Pancreas (tissue), 10 donors: ENCODE data around the gene SLC6A3. TPM values are rescaled to one million over a fixed set of nuclear protein-coding genes. Genes with fewer than 3 reads are reported as not detected.

Source experiments
- ATAC-seq, 4 donors: fragments of 200-7000 bp; cut with Tn5 transposase; one replicate each; pipeline versions ENCODE4 v1.8.0 to v1.9.1; 2020; ENCODE audit warnings: mild to moderate bottlenecking in 4 of 4, moderate library complexity in 4 of 4
- DNase-seq, 6 donors: peaks; one replicate each; pipeline ENCODE4 v3.0.0-alpha.2; 2020
- FAIRE-seq: peaks from 2 replicates; lab custom pipeline; 2012; peaks lifted over from hg19 to GRCh38; lab: Jason Lieb, UNC
- H3K27ac ChIP-seq, 4 donors: fragments of 200-600 bp; sonication (generic); 1 replicate in 3 of 4; 2 replicates in 1 of 4; pipeline versions ENCODE4 v1.5.0 to v1.8.0; 2020
- H3K27me3 ChIP-seq, 4 donors: fragments of 200-600 bp; one replicate each; pipeline ENCODE4 v1.8.0; 2021
- H3K36me3 ChIP-seq, 3 donors: fragments of 200-600 bp; sonication (generic) in 1 of 3; one replicate each; pipeline versions ENCODE4 v1.5.0 to v1.8.0; 2020 to 2021
- H3K4me1 ChIP-seq, 3 donors: fragments of 200-600 bp; one replicate each; pipeline ENCODE4 v1.8.0; 2021
- H3K4me3 ChIP-seq, 4 donors: fragments of 200-600 bp; sonication (generic) in 2 of 4; one replicate each; pipeline versions ENCODE4 v1.5.0 to v1.8.0; 2020 to 2021
- H3K9me3 ChIP-seq, 4 donors: fragments of 200-600 bp; one replicate each; pipeline ENCODE4 v1.8.0; 2021
- CTCF ChIP-seq, 4 donors: fragments of 200-600 bp; sonication (generic) in 3 of 4; IDR thresholded peaks; one replicate each; pipeline versions ENCODE4 v1.5.0 to v1.8.0; 2021; ENCODE audit warnings: antibody characterized with exemption in 4 of 4
- WGBS, 2 donors: extraction: QIAGEN DNeasy Blood & Tissue Kit; methylation state at CpG; one replicate each; pipeline ENCODE4 v1.1.7; 2013; 5-methylcytosine and 5-hydroxymethylcytosine counted together
- intact Hi-C, 3 donors: fragments of 100-400 bp; cut with DNase I; formaldehyde crosslinking; loops; one replicate each; pipeline versions ENCODE4 v1.11.1 to v1.14.2; 2022
- polyA plus RNA-seq, 2 donors: library from polyadenylated mRNA; stranded (reverse); fragments of 200-250 nt; gene quantifications; one replicate each; pipeline ENCODE4 v1.2.3, GENCODE V29; 2013
- total RNA-seq, 6 donors: library from RNA; stranded (reverse); fragmentation: NEBNext Ultra II Directional in 4 of 6; extraction: Animal tissue kit (Norgen Biotek cat#: 25700) in 4 of 6; gene quantifications; one replicate each; pipeline versions ENCODE4 v1.2.1 to v1.2.4, GENCODE V29; 2021 to 2023
- donor health status: healthy with polysubstance abuse.
- donor health status: DM: no; HTN: no; CAD: no; lungs with moderate emphysema.
- donor health status: DM: no; HTN: no; CAD: no.
- donor health status: control.
- donor health status: control.
- donor health status: Bipolar disorder and iron deficiency.
- donor health status: DM: yes; HTN: yes; CAD: no.
- donor health status: DM: no; HTN: no; CAD: no.
- donor health status: DM: no; HTN: no; CAD: no.
- donor health status: DM: yes; HTN: yes; CAD: no.

The SLC6A3 gene
- total and polyA plus RNA-seq, 8 donors = not detected

DNA sequence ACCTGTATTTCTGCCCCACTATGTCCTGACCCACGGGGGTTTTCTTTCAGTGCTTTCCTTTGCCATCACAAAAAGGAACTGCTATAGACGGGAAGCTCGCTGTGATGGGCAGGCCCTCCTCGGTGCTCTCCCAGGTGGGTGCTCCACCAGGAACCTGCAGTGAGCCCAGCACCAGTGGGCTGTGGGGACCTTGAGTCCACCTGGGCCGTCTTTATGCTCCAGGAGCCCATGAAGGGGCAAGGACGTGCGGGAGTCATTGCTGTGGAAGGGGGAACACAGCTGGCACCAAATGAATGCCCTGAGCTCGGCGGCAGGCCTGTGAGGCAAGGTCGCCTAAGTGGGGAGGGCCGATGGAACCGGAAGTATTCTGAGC is 36.7 kb upstream of the SLC6A3 start:
- DNase-seq (peak in 1 of 6 donors; percentile 49), FAIRE-seq (no peak), ATAC-seq (no peak)
- intact Hi-C loops = no loop called here
- Histone ChIP-seq H3K4me1 (no peaks in the 10 kb centered on the region), H3K9me3 (no peaks in the 10 kb centered on the region), H3K4me3 (no peak overlapping the region), H3K27ac (no peak overlapping the region), H3K27me3 (no peaks in the 10 kb centered on the region), H3K36me3 (peaks cover 0 to under 1% (median 0%) of the 10 kb centered on the region in 3 donors)
- TF ChIP-seq CTCF (IDR thresholded peaks at IDR 0.05) = no peak
- 84 to 90% methylated on average over 12 of the region's 12 CpGs for WGBS, 2 donors

DNA sequence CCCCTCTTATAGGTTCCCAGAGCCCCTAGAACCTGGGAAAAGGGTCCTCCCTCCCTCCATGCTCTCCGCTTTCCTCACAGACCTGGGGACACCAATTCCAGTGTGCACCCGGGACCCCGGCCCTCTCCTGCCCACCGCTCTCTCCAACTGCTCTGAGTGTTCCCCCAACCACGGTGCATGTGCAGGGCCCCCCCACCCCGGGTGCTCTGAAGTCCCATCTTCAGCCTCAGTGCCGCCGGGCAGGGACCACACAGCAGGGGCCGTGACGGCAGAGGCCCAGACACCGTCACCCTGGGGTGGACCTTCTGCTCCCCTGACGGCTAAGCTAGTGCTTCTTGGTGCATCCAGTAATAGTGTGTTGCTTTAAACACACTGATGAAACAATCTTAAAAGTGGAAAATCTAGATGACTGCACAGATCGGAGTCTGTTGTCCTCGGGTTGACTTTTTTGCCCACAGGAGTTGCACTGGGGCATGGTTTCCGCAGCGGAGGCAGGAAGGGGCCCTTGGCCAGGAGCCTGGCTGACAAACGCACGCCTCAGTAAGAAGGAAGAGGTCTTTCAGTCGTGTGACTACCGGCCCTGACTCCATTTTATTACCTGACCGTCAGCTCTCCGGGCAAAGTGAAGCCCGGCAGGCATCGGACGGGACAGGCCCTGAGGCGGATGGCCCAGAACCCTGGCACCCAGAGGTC is 36.2 kb upstream of the SLC6A3 start:
- H3K27ac ChIP-seq = no peak overlapping the region
- ATAC-seq (no peak), FAIRE-seq (no peak), DNase-seq (peak in 2 of 6 donors; percentile 51 to 58)
- H3K36me3 ChIP-seq = peaks cover 0 to 3% (median 0%) of the 10 kb centered on the region in 3 donors
- WGBS, 2 donors = 88 to 91% methylated on average over 26 of the region's 26 CpGs
- H3K27me3 ChIP-seq = no peaks in the 10 kb centered on the region
- H3K4me3 ChIP-seq = no peak overlapping the region
- no peaks in the 10 kb centered on the region for H3K9me3 ChIP-seq
- no peaks in the 10 kb centered on the region for H3K4me1 ChIP-seq
- no peak for TF ChIP-seq CTCF (IDR thresholded peaks at IDR 0.05)
- intact Hi-C loops = no loop called here

DNA sequence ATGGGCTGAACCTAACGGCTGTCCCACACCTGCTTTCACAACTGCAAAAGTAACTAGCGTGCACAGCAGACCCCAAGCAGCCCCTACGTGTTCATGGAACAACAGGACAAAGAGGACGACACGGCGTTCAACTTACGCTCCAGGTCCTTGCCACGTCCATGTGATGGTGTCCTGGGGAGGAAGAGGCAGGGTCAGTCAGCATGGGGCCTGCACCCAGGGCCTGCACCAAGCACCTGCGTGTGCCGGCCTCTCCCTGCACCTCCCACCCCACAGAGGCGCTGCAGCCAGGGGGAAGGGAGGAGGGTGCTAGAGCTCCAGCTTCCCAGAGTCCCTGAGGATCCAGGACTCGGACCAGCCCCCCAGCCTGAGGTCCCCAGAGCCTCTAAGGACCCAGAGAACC is 35.6 kb upstream of the SLC6A3 start:
- intact Hi-C loops = no loop called here
- Histone ChIP-seq H3K4me1 (no peaks in the 10 kb centered on the region), H3K27me3 (no peaks in the 10 kb centered on the region), H3K27ac (peak overlapping the region in 1 of 4 donors; percentile 37), H3K9me3 (no peaks in the 10 kb centered on the region), H3K36me3 (peaks cover 0 to 3% (median 0%) of the 10 kb centered on the region in 3 donors), H3K4me3 (no peak overlapping the region)
- no peak for FAIRE-seq
- TF ChIP-seq CTCF (IDR thresholded peaks at IDR 0.05) = no peak
- WGBS, 2 donors = 85 to 86% methylated on average over 11 to 12 of the region's 12 CpGs
- ATAC-seq = no peak
- DNase-seq = peak in 2 of 6 donors; percentile 55 to 60

- peak in 3 of 6 donors; percentile 53 to 62 (median 58) for DNase-seq
- H3K9me3 ChIP-seq = no peaks in the 10 kb centered on the region
- H3K27ac ChIP-seq = peak overlapping the region in 2 of 4 donors; percentile 15 to 37
- FAIRE-seq = no peak
- ATAC-seq = peak in 3 of 4 donors; percentile 35 to 69 (median 61)
- H3K27me3 ChIP-seq = no peaks in the 10 kb centered on the region
- intact Hi-C loops = no loop called here
- H3K36me3 ChIP-seq = peaks cover 0 to 3% (median 0%) of the 10 kb centered on the region in 3 donors
- WGBS, 2 donors = 56 to 58% methylated on average over 14 of the region's 14 CpGs
- no peak overlapping the region for H3K4me3 ChIP-seq
- TF ChIP-seq CTCF (IDR thresholded peaks at IDR 0.05) = no peak
- H3K4me1 ChIP-seq = no peaks in the 10 kb centered on the region
Measured at GRCh38 chr5:1480217-1480616, 35.0 kb upstream of the SLC6A3 start.

DNA sequence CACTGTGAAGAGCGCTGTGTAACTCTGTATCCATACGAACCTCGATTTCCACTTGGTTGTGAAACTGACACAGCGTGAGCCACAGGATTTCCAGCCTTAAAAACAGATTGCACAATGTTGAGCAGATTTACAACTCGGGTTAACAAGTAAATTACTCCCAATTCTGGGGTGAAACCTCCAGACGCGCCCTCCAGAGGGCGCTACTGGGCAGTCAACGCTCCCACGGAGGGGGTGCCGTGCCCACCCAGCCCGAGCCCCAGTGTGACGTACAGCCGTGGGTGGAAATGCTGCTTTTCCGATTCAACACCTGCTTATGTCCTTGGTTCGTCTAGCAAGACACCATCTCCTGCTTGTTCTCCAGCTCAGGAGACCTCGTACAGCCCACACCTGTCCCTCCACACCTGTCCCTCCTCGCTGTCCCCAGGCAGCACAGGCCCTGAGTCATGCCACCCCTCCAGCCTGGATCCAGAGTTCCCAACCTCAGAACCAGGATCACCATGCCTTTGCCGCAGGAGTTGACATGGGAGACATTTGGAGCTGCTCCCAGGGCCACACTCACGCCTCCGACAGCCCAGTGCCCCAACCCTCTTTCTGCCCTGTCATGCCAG is 34.4 kb upstream of the SLC6A3 start:
- FAIRE-seq = no peak
- H3K27me3 ChIP-seq = no peaks in the 10 kb centered on the region
- peak in 2 of 6 donors; percentile 42 to 64 for DNase-seq

More for the DNA sequence above, 34.4 kb upstream of the SLC6A3 start:
- peak in 3 of 4 donors; percentile 16 to 39 (median 35) for TF ChIP-seq CTCF (IDR thresholded peaks at IDR 0.05)
- ATAC-seq = peak; percentile 6 to 69 (median 54)
- intact Hi-C loops = no loop called here
- Histone ChIP-seq H3K4me1 (no peaks in the 10 kb centered on the region), H3K9me3 (no peaks in the 10 kb centered on the region), H3K4me3 (no peak overlapping the region), H3K27ac (peak overlapping the region in 2 of 4 donors; percentile 15 to 37), H3K36me3 (peaks cover 0 to 3% (median 0%) of the 10 kb centered on the region in 3 donors)
- 38 to 41% methylated on average over 21 of the region's 21 CpGs for WGBS, 2 donors
